GM23338 (cell line): ENCODE measurements around the gene TMA16. TPM values are rescaled to one million over a fixed set of nuclear protein-coding genes. Genes with fewer than 3 reads are reported as not detected.

Experiments used
- ATAC-seq: fragments of 200-7000 bp; cut with Tn5 transposase; 3 replicates; pipeline ENCODE4 v1.9.1; 2020
- DNase-seq: peaks from one replicate; pipeline ENCODE4 v3.0.0-alpha.2; 2015; ENCODE audit warnings: low spot score
- H2AFZ ChIP-seq: fragments of 200-600 bp; sonication (generic); 2 replicates; pipeline ENCODE4 v1.8.0; 2016; ENCODE audit warnings: antibody characterized with exemption, mild to moderate bottlenecking, moderate library complexity
- H3F3A ChIP-seq: fragments of 200-600 bp; sonication (generic); replicated peaks from 2 replicates; pipeline ENCODE4 v1.8.0; 2017; ENCODE audit warnings: antibody characterized with exemption, mixed run types, low read depth
- H3K27ac ChIP-seq: fragments of 200-600 bp; sonication (generic); 2 replicates; pipeline ENCODE4 v1.6.1; 2016; ENCODE audit warnings: low read depth
- H3K27me3 ChIP-seq: fragments of 200-600 bp; sonication (generic); 2 replicates; pipeline ENCODE4 v1.8.0; 2016; ENCODE audit warnings: mild to moderate bottlenecking, mixed run types, moderate library complexity; ENCODE audit not compliant: insufficient read depth
- H3K36me3 ChIP-seq: fragments of 200-600 bp; sonication (generic); 2 replicates; pipeline ENCODE4 v1.8.0; 2016; ENCODE audit warnings: mild to moderate bottlenecking; ENCODE audit not compliant: insufficient read depth
- H3K4me1 ChIP-seq: fragments of 200-600 bp; sonication (generic); 2 replicates; pipeline ENCODE4 v1.8.0; 2016; ENCODE audit warnings: mild to moderate bottlenecking, moderate library complexity; ENCODE audit not compliant: insufficient read depth
- H3K4me2 ChIP-seq: fragments of 200-600 bp; sonication (generic); 2 replicates; pipeline ENCODE4 v1.7.1; 2017; ENCODE audit warnings: mixed run types
- H3K4me3 ChIP-seq: fragments of 200-600 bp; sonication (generic); 2 replicates; pipeline ENCODE4 v1.6.1; 2016; ENCODE audit warnings: mixed run types
- H3K79me2 ChIP-seq: fragments of 200-600 bp; sonication (generic); replicated peaks from 2 replicates; pipeline ENCODE4 v1.8.0; 2017; ENCODE audit warnings: mild to moderate bottlenecking; ENCODE audit not compliant: insufficient read depth
- H3K9me2 ChIP-seq: fragments of 200-600 bp; sonication (generic); 2 replicates; pipeline ENCODE4 v1.8.0; 2017; ENCODE audit not compliant: insufficient read depth
- H4K20me1 ChIP-seq: fragments of 200-600 bp; sonication (generic); replicated peaks from 2 replicates; pipeline ENCODE4 v1.8.0; 2017; ENCODE audit warnings: mild to moderate bottlenecking; ENCODE audit not compliant: insufficient read depth
- H3K27ac Mint-ChIP-seq: 2 replicates; pipeline ENCODE4 v1.8.0; 2020; ENCODE audit warnings: inconsistent platforms, mild to moderate bottlenecking, moderate library complexity, mixed read lengths
- H3K27me3 Mint-ChIP-seq: 3 replicates; pipeline ENCODE4 v1.8.0; 2022; ENCODE audit warnings: low read depth, mild to moderate bottlenecking, moderate library complexity, mixed read lengths, inconsistent platforms; ENCODE audit not compliant: insufficient read depth, poor library complexity
- H3K36me3 Mint-ChIP-seq: 3 replicates; pipeline ENCODE4 v1.8.0; 2021; ENCODE audit warnings: low read depth, mild to moderate bottlenecking, inconsistent platforms, moderate library complexity, mixed read lengths
- H3K4me1 Mint-ChIP-seq: 3 replicates; pipeline ENCODE4 v1.8.0; 2020; ENCODE audit warnings: mild to moderate bottlenecking, inconsistent platforms, mixed read lengths
- H3K4me3 Mint-ChIP-seq: 3 replicates; pipeline ENCODE4 v1.8.0; 2021; ENCODE audit warnings: moderate library complexity, mild to moderate bottlenecking, inconsistent platforms, mixed read lengths
- H3K9me3 Mint-ChIP-seq: 3 replicates; pipeline ENCODE4 v1.8.0; 2020; ENCODE audit warnings: moderate library complexity, mild to moderate bottlenecking, inconsistent platforms, mixed read lengths
- CREB1 ChIP-seq: fragments of 250-450 bp; sonication (Bioruptor Pico); IDR thresholded peaks from 2 replicates; pipeline ENCODE4 v1.5.0; 2020; ENCODE audit warnings: low read depth, mild to moderate bottlenecking, moderate library complexity
- JUNB ChIP-seq: IDR thresholded peaks from one replicate; pipeline ENCODE4 v1.6.1; 2016; ENCODE audit warnings: antibody characterized with exemption; ENCODE audit not compliant: unreplicated experiment
- ZNF331 ChIP-seq: fragments of 250-450 bp; sonication (Bioruptor Pico); IDR thresholded peaks from 2 replicates; pipeline ENCODE4 v1.5.0; 2020; ENCODE audit warnings: low read depth, mild to moderate bottlenecking, moderate library complexity
- ZNF462 ChIP-seq: fragments of 250-450 bp; sonication (Bioruptor Pico); IDR thresholded peaks from 2 replicates; pipeline ENCODE4 v1.5.0; 2020; ENCODE audit warnings: mild to moderate bottlenecking, moderate library complexity
- polyA plus RNA-seq: library from polyadenylated mRNA; unstranded; fragments of >200 nt; fragmentation: Nextera tagmentation; extraction: Ambion mirVana; gene quantifications from 2 replicates; pipeline ENCODE4 v1.2.1, GENCODE V29; 2016
- total RNA-seq: library from RNA; depleted of rRNA; stranded (reverse); fragments of >200 nt; shearing (Covaris generic); gene quantifications from 2 replicates; pipeline ENCODE4 v1.2.3, GENCODE V29; 2014
- TF ChIP-seq, protein P1 (sequence below): IDR thresholded peaks from 2 replicates; pipeline ENCODE4 v1.6.1; 2016; ENCODE audit warnings: antibody characterized with exemption
- TF ChIP-seq, protein P2 (sequence below), 2 experiments: fragments of 200-600 bp in 1 of 2; sonication (generic) in 1 of 2; conservative IDR thresholded peaks; 2 replicates each; pipeline versions ENCODE4 v1.5.1 to v1.6.1; 2016 to 2017; ENCODE audit warnings: antibody characterized with exemption in 2 of 2, low read depth in 2 of 2, mild to moderate bottlenecking in 2 of 2, moderate library complexity in 1 of 2

Gene TMA16
- total and polyA plus RNA-seq, 2 experiments from 2014 or later, result 46.4 to 96.1 TPM

DNA sequence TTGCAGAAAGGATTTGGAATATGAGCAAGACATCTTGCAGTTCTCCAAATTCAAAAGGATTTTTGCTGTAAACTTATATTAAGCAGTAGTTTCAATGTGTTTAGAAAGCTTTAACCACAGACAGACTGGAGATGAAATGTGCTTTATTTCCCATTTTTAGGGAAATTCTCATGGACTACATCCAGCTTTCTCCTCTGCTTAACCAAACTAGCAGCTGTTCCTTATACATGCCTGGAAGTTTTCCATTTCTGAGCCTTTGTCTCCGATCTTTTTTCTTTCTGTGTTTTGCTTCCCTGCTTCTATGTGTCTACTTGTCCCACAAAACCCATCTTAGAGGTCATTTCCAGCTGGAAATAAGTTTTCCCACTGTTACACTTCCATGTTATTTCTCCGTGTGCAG is 41.6 kb downstream of the TMA16 start (continued):
- TF ChIP-seq ZNF462, result no peak

DNA sequence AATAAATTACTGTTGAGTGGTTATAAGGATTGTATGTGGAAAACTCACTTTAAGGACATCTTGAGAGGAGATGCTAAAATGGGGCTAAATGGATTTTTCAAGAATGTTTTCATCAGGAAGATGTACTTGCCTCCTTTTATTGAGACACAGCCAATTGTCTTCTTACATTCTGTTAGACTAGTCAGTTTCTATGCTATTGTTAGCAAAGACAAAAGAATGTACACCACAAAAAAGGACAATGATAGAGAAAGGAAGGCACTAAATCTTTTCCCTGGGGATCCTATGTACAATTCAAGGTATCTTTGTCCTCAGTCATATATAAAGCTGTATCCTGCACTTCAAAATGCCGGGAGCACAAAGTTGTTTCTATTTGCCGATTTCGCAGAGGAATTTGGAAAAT is 42.6 kb downstream of the TMA16 start:
- Histone ChIP-seq H3K9me2 (no peaks in the 10 kb centered on the region), H3K4me2 (no peak overlapping the region), H3K27me3 (no peaks in the 10 kb centered on the region), H3F3A (no peaks in the 10 kb centered on the region), H3K36me3 (no peaks in the 10 kb centered on the region), H3K4me1 (peaks cover 7% of the 10 kb centered on the region; the same call in 1 of the 2 replicates), H2AFZ (no peak overlapping the region), H3K4me3 (no peak overlapping the region), H3K27ac (no peak overlapping the region), H4K20me1 (no peaks in the 10 kb centered on the region), H3K79me2 (no peaks in the 10 kb centered on the region)
- Mint-ChIP-seq H3K36me3 (peaks cover under 1% of the 10 kb centered on the region; the same call in 1 of the 3 replicates), H3K27me3 (no peaks in the 10 kb centered on the region), H3K4me3 (no peak overlapping the region), H3K4me1 (peaks cover 15% of the 10 kb centered on the region; the same call in 2 of the 3 replicates), H3K27ac (peak overlapping the region; percentile 20; the same call in 1 of the 2 replicates), H3K9me3 (no peaks in the 10 kb centered on the region)
- DNase-seq, result no peak
- ATAC-seq, result no peak
- no peak for TF ChIP-seq CREB1 (CRISPR knock-in tag)
- TF ChIP-seq, protein P1, sequence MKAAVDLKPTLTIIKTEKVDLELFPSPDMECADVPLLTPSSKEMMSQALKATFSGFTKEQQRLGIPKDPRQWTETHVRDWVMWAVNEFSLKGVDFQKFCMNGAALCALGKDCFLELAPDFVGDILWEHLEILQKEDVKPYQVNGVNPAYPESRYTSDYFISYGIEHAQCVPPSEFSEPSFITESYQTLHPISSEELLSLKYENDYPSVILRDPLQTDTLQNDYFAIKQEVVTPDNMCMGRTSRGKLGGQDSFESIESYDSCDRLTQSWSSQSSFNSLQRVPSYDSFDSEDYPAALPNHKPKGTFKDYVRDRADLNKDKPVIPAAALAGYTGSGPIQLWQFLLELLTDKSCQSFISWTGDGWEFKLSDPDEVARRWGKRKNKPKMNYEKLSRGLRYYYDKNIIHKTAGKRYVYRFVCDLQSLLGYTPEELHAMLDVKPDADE, result no peak
- TF ChIP-seq, protein P2, sequence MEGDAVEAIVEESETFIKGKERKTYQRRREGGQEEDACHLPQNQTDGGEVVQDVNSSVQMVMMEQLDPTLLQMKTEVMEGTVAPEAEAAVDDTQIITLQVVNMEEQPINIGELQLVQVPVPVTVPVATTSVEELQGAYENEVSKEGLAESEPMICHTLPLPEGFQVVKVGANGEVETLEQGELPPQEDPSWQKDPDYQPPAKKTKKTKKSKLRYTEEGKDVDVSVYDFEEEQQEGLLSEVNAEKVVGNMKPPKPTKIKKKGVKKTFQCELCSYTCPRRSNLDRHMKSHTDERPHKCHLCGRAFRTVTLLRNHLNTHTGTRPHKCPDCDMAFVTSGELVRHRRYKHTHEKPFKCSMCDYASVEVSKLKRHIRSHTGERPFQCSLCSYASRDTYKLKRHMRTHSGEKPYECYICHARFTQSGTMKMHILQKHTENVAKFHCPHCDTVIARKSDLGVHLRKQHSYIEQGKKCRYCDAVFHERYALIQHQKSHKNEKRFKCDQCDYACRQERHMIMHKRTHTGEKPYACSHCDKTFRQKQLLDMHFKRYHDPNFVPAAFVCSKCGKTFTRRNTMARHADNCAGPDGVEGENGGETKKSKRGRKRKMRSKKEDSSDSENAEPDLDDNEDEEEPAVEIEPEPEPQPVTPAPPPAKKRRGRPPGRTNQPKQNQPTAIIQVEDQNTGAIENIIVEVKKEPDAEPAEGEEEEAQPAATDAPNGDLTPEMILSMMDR (conservative IDR thresholded peaks at IDR 0.05; ENCODE audit: low read depth in 2 of 2), result no peak
- no peak for TF ChIP-seq JUNB
- TF ChIP-seq ZNF462, result no peak
- no peak for TF ChIP-seq ZNF331 (CRISPR knock-in tag)
